ENCODE measurements around the gene ITPR1.

The ITPR1 gene

DNA sequence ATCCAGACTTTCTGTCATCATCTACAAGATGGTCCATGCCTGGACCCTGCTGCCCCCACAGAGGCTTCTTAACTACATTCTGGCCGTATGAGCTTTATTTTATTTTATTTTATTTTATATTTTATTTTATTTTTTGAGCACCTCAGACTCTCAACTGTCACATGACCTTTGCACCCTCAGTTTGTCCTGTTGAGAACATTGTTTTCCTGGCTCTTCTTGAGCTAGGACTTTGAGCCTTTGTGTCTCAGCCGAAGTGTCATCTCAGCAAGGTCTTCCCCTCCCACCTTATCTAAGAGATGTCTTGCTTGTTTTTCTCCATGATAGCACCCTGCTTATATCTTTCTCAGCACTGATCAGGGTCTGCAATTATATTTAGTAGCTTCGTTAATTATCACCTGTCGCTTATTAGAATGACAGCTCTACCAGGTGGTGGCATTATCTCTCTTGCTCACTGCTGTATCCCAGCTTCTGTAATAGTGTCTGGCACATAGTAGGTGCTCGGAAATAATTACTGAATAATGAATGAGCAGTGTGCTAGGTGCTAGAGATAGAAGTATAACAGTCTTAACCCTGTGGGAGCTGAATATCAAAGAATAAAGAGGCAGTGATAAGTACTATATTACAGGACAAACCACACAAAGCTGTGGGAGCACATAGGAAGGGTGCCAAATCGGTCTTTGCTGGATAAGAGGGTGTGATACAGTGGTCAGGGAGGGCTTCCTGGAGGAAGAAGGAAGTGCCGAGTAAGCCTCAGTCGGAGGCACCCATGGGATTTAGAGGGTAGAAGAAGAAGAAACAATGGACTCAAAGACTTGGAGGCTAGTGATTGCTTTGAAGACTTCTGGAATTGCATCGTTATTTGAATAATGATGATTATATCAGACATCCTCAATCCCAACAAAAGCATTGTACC is 136.2 kb downstream of the ITPR1 start:
- no peak for DNase-seq (ENCODE audit: extremely low read depth in 1 of 2, low read depth in 1 of 2)

DNA sequence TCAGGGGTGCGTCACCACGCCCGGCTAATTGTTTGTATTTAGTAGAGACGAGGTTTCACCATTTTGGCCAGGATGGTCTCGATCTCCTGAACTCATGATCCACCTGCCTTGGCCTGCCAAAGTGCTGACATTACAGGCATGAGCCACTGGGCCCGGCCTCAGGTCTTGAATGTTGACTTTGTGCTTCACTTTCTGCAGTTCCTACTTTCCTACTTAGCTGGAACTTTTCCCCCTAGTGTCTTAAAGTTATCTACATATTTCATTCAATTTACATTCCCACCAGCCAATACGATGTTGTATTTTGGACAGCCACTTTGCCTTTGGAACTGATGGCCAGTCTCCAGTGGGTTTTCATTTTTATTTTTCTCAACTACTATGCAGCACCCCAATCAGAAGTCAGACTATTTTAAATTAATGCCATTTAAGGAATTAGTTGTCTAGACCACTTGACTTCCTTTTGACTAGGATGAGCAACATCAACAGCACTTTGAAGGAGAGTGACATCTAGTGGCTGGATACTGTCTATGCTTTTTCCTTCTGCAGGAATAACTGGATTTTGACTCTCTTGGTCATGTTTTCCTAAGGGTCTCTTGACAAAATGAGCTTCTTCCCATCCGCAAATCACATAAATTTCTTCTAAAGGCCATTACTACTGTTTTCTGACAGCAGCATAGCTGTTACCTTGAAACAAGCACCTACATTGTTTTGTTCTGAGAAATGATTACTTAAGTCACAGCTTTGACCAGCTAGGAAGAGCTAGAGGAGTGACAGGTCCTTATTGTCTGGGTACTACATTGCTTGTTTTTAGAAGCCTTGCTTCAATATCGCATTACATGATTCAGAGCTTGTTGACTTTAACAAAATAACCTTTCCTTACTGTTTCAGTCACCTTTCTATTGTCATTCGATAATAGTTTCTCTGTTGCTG is 140.2 kb downstream of the ITPR1 start:
- no peak for DNase-seq (ENCODE audit: extremely low read depth in 1 of 2, low read depth in 1 of 2)

DNA sequence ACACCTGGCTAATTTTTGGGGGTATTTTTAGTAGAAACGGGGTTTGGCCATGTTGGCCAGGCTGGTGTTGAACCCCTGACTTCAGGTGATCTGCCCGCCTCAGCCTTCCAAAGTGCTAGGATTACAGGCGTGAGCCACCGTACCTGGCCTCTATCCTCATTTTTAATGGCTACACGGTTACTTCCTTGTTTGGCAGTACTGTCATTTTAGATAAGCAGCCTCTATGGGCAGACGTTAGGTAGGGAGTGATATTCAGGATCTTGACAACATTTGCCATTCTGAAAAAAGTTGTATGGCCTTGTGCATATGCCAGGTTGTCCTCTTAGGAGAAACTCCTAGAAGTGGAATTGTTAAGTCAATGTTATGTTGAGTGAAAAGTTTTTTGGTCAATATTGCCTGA is 141.7 kb downstream of the ITPR1 start:
- DNase-seq (ENCODE audit: extremely low read depth in 1 of 2, low read depth in 1 of 2): no peak

DNA sequence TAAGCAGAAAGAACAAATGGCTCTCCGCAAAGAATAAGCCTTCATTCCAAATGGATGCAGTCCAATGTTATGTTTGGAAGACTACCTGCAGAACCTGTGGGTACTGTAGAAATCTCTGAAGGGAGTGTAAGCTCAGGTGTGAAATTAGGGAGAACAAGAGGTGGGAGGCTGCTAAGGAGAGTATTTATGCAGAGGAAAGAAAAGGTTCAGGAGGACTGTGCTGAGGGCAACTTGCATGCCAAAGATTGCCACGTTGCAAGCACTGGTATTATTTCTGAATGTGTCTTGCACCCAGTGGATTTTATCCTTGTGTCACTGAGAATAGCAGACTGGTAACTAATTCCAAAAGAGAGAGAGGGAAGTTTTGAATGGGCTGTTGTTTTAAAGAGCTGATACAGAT is 144.1 kb downstream of the ITPR1 start:
- no peak for DNase-seq (ENCODE audit: extremely low read depth in 1 of 2, low read depth in 1 of 2)

DNA sequence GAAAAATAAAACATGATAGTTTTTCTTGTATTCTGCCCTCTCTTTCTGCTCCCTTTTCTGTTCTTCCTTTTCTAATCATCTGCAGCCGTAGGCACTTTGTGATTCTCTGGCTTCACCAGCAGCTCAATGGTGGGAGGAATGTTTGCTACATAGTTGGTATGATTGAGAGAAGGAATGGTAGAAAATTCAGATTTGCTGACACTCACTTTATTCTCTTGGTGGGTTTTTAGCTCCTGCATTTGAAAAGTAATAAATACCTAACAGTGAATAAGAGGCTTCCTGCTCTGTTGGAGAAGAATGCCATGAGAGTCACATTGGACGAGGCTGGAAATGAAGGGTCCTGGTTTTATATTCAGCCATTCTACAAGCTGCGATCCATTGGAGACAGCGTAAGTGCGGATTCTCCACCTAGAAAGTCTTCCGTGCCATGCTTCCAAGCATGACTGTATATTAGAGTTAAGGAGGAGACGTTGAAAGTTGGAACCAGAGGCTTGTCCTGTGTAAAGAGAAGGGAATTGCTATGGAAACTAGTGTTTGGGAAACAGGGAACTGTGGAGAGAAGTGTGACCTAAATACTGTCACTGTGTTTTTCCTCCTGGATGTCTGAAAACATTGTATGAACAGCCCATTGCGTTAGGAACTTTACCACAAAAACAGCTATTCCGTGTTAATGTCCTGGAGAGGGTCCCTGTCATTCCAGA is 148.9 kb downstream of the ITPR1 start:
- no peak for DNase-seq (ENCODE audit: extremely low read depth in 1 of 2, low read depth in 1 of 2)

DNA sequence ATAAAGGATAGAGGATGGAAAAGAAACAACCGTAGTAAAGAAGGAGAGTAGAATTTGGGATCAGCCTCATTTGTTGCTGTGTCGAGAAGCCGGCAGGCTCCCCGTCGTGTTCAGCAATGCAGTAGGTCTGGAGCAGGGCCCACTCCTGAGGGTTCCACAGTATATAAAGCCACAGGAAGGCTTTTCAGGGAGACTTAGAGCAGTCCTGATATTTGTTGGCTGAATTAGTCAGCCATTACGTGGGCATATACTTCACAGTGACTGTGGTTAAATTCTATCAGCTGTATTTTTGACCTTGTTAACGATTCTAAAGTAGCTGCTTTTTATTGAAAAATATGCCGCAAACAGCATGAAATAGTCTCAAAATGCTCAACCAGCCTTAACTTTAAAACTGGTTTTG is 149.5 kb downstream of the ITPR1 start:
- no peak for DNase-seq (ENCODE audit: extremely low read depth in 1 of 2, low read depth in 1 of 2)

DNA sequence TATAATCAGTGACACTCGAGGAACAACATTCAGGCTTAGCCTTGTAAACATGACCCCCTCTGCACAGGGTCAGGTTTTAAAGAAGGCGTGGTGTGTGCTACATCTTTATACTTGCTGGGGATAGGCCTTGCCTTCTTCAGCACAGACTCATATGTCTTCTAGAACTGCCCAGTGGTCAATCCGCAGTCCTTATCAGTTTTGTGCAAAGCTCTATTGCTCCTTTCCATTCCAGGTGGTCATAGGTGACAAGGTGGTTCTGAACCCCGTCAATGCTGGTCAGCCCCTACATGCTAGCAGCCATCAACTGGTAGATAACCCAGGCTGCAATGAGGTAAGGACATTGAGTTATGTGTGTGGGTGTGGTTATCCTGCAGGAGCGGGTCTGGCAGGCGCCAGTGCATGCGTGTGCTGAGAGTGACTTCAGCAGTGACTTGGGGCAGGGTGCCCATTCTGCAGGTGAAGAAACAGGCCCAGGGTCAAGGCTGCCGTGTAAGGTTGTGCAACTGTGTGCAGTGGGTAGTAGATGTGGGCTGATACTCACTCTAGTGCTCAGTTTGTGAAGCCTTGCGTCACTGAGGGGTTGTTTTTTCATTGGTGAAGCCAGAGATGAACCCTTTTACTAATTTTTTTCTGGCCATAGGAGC is 150.9 kb downstream of the ITPR1 start:
- DNase-seq (ENCODE audit: extremely low read depth in 1 of 2, low read depth in 1 of 2): no peak

DNA sequence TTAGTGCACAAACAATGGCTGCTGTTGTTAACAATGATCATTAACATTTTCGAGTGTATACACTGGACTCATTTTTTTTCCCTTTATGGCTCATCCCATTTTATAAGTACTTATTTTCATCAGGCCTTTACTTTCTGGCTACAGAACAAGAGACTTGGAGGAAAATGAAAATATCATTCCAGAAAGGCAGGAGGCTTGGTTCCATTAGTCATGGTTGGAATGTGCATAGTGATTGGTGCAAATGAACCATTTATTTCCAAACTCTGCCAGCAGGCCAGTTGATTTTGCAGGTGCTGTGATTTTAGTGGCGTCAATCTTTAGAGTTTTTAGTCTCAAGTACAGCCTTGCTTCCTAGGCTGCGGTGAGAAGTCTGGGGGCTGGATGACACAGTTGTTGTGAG is 151.8 kb downstream of the ITPR1 start:
- no peak for DNase-seq (ENCODE audit: extremely low read depth in 1 of 2, low read depth in 1 of 2)

DNA sequence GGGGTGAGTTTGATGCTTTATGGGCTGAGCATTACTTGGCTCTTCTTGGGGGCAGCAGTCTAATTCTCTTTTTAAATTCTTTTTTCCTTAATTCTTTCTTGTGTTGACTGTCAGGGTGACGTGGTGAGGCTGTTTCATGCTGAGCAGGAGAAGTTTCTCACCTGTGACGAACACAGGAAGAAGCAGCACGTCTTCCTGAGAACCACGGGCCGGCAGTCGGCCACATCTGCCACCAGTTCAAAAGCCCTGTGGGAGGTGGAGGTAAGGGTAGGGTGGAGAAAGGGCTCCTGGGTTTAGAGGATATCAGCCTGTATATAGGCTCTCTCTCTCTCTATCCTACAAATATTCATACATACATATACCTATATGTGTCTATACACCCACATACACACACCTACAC is 152.3 kb downstream of the ITPR1 start:
- DNase-seq (ENCODE audit: extremely low read depth in 1 of 2, low read depth in 1 of 2): no peak

DNA sequence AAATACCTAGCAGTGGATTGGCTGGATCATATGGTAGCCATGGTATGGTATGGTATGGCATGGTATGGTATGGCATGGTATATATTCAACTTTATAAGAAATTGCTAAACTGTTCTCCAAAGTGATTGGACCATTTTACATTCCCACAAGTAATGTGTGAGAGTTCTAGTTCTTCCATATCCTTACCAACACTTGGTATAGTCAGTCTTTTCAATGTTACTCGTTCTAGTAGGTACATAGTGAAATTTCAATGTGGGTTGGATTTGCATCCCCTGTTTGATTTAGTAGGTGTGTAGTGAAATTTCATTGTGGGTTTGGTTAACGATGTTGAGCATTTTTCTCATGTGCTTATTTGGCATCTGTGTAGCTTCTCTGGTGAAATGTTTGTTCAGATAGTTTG is 154.3 kb downstream of the ITPR1 start:
- DNase-seq (ENCODE audit: extremely low read depth in 1 of 2, low read depth in 1 of 2): no peak

DNA sequence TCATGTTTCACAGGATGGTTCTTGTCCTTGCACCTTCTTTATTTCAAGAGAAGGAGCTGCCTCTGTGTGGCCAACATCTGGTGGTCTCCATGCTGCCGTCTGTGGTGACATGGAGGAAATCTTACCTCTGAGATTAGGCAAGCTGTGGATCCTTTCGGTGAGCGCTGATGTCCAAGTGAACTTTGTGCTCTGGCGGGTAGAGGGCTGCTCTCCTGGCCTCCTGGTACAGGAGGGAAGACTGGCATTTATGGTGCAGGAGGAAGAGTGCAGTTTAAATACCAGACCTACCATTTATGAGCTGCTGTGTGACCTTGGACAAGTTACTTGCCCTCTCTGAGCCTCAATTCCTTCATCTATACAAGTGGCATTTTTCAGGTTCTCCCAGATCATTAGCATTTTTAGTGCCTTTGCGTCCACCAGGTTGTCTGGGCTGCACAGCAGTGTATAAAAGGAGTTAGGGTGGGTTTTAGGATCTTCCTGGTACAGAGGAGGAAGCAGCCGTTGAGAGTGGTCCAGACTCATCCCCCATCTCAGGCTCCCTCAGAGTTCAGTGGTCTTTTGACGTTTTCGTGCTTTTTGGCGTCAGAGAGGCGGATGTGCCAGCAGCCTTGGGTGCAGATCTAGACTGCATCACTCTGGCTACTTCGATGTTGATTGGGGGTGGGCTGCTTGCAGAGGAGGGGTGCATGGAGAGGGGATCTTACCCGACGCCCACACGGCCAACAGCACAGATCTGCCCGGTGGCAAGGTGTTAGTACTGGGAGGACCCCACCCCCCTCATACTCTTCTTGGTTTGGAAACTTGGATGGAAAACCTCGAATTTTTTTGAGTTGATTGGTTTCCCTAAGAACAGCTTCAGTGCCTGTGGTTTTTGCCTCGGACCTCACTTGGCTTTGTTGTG is 162.2 kb downstream of the ITPR1 start:
- DNase-seq (ENCODE audit: extremely low read depth in 1 of 2, low read depth in 1 of 2): no peak

DNA sequence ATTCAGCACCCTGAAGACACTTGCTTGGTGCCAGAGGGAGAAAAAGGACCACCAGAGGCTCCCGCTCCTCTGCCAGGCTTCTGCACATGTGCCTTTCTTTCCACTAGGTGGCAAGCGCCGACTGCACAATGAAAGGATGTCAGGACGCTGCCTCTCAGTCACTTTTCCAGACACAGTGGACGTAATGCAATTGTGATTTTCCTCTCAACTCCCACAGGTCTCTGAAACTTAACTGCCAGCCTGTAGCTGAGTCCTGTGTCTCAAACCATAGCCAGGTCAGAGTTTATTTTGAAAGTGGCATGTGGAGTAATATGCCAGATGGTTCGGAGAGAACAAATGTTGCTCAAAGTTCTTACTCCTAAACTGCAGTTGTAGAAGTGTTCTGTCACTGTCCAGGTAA is 162.9 kb downstream of the ITPR1 start:
- DNase-seq (ENCODE audit: extremely low read depth in 1 of 2, low read depth in 1 of 2): no peak

DNA sequence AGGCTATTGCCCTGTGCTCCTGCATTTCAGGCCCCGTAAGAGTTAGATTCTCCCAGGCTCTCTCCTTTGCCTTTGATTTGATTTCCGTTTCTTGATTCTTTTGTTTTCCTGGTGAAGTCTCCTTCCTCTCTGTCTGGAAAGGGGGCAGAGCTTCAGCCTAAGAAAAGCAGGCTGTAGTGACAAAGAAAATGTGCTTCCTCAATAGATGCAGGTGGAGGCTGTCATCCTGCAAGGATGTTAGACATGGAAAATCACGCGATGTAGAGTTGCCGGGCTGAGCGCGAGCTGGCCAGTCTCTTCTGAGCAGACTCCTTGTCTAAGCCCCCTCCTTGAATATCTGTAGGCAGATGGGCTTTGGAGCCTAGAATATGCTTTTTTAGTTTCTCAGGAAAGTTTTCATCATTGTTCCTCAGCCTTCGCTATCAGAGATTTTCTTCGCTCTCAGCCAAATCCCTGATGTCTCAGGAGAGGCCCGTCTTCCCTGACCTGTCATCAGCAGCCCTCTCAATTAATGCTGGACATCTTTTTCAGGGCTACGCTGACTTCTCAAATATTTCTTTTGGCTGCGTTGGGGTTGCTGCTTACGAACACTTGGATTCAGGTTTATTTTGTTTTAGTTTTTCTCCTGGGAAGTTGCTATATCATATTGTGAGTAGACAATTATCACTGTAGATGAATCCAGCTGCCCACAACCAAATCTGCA is 163.6 kb downstream of the ITPR1 start:
- DNase-seq (ENCODE audit: extremely low read depth in 1 of 2, low read depth in 1 of 2): no peak

DNA sequence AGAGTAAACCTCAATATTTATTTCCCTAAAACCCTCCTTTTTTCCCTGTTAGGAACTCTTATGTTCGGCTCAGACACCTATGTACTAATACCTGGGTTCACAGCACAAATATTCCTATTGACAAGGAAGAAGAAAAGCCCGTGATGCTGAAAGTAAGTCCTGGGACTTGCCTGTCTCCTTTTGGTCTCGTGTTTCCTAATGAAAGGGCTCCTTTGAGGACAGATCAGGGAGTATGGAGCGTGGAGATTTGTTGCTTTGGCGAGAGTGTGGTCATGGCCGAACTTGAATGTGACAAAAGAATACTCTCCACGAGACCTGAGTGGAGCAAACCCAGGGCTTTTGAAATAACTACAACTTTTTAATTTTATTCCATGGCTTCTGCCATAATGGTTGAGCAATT is 167.8 kb downstream of the ITPR1 start:
- DNase-seq (ENCODE audit: extremely low read depth in 1 of 2, low read depth in 1 of 2): no peak

DNA sequence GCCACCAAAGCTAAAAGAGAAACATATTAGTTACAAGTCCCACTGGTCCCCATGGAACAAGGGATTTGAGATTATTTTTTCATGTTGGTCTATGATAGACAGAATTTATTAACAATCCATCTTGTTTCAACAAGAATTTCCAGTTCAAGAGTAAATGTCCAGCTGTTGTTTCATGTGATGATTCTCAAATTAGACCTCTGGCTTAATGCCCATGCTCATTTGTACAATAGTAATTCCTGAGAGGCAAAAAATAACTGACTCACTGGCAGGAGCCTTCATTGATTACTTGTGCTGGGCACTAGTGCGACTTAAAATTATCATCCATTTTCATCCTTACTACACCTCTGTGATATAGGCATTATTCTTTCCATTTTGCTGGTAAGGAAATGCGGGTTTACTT is 171.3 kb downstream of the ITPR1 start:
- no peak for DNase-seq (ENCODE audit: extremely low read depth in 1 of 2, low read depth in 1 of 2)

DNA sequence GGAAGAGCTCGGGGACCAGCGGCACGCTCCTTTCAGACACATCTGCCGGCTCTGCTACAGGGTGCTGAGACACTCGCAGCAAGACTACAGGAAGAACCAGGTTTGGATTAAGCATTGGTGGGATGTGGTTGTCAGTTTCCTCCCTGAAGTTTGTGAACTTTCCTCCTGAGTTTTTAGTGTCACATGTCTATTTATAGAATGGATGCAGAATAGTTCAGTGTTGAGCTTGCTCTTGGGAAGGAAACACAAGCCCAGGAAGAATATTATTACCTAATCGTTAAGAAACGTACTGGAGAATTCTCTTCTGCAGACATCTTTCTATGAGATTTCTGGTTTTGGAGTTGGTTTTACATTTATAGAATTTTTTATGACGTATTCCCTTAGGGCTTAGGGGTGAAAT is 172.0 kb downstream of the ITPR1 start:
- no peak for DNase-seq (ENCODE audit: extremely low read depth in 1 of 2, low read depth in 1 of 2)

DNA sequence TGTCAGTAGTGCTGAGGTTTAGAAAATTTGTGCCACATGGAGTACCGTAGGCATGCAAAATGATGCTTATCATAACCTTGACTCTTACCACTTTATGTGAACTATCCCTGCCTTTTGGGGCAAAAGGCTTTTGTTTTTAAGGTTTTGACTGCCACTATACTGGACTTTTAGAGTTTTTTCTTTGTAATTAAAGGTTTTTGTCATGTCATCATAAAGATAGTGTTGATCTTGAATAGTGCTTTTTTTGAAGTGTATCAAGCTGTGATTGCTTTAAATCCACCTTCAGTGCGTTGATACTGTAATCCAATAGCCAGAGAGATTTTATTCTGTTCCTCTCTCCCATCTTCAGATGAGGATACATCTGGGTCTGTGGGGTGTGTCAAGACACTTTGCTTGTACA is 172.9 kb downstream of the ITPR1 start:
- DNase-seq (ENCODE audit: extremely low read depth in 1 of 2, low read depth in 1 of 2): no peak

DNA sequence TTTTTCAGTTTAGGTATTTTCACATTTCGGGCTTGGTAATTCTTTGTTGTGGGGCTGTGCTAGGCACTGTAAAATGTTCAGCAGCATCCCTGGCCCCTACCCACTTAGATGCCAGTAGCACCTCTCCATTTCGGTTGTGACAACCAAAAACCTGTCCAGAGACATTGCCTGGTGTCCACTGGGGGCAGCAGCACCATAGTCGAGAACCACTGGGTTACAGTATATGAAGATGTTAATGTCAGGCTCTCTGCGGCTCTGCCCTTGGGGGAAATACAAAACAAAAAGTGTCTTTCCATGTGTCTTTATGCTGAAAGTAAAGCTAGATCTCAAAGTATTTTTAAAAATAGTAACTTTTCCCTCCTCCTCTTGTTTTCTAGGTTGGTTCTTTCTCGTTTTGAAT is 177.2 kb downstream of the ITPR1 start:
- DNase-seq (ENCODE audit: extremely low read depth in 1 of 2, low read depth in 1 of 2): no peak

DNA sequence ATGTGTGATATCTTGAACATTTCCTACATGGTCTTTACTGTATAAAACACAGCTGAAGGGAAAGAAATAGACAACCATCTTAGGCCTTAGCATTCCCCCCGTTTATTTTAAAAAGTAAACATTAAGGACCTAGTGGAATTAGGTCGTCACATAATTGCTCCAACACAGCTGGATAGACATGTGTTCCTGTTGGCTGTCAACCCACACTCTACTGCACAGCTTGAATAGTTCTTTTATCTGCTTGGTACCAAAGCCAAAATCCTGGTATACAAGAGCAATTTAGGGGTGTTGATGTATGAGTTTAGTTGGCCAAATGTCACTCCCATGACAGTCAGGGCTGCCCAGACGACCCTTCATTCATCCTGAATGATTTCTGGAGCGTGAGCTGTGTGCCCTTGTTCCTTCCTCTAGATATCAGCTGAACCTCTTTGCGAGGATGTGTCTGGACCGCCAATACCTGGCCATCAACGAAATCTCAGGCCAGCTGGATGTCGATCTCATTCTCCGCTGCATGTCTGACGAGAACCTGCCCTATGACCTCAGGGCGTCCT is 179.7 kb downstream of the ITPR1 start:
- DNase-seq (ENCODE audit: extremely low read depth in 1 of 2, low read depth in 1 of 2): no peak

All from activated CD8-positive, alpha-beta memory T cell treated with anti-CD3 and anti-CD28 coated beads for 1 hour (primary cell).